ENCODE results near the gene SP3. TPM values are rescaled to one million over a fixed set of nuclear protein-coding genes. Genes with fewer than 3 reads are reported as not detected.
A peak's percentile ranks its signal among the peaks of the same experiment; 100 is the strongest.

SP3 gene
- total and polyA plus RNA-seq, 9 of the 15 experiments (the other 6 are each of a cell fraction or from before 2014, with no cell fraction given): 12.0 to 106 (median 74.9) TPM

DNA sequence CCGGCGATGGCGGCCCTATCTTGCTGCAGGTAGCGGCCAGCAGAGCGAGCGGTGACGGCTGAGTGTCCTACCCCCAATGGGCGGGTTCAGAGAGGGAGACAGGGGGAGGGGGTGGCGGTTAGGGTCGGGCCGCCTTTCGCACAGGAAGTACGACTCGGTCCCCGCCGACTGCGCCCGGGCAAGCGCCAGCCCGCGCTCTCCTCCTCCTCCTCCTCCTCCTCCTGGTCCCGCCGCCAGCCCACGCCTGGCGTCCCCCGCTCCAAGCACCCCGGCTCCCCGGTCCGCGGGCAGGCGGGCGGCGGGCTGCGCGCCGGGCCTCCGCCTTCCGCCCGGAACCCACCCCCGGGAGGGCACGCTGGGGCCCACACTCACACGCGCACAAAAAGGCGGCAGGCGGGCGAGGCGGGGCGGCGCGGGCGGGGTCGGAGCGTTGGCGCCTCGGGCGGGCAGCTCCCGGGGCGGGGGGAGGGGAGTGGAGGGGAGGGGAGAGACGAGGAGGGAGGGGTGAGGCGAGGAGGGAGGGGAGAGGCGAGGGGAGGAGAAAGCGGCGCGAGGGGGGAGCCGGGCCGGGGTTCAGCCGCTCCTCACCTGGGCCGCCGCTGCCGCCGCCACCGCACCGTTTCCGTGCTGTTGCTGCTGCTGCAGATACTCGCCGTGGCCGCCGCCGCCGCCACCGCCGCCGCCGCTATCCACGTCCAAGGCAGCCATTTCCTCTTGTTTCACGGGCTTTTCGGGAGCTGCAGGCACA lies 1.2 kb downstream of the SP3 start (continued):
- TF ChIP-seq, protein P1, sequence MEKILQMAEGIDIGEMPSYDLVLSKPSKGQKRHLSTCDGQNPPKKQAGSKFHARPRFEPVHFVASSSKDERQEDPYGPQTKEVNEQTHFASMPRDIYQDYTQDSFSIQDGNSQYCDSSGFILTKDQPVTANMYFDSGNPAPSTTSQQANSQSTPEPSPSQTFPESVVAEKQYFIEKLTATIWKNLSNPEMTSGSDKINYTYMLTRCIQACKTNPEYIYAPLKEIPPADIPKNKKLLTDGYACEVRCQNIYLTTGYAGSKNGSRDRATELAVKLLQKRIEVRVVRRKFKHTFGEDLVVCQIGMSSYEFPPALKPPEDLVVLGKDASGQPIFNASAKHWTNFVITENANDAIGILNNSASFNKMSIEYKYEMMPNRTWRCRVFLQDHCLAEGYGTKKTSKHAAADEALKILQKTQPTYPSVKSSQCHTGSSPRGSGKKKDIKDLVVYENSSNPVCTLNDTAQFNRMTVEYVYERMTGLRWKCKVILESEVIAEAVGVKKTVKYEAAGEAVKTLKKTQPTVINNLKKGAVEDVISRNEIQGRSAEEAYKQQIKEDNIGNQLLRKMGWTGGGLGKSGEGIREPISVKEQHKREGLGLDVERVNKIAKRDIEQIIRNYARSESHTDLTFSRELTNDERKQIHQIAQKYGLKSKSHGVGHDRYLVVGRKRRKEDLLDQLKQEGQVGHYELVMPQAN (IDR thresholded peaks at IDR 0.05; ENCODE audit: borderline replicate concordance): no peak
- TF ChIP-seq TEAD1 (CRISPR knock-in tag; IDR thresholded peaks at IDR 0.05) (peak in 1 of 2 experiments; percentile 91; a peak in 2 of 4 replicates), ARHGAP35 (IDR thresholded peaks at IDR 0.05; ENCODE audit: partially characterized antibody) (no peak), ZNF212 (CRISPR knock-in tag; IDR thresholded peaks at IDR 0.05) (no peak), ZC3H8 (IDR thresholded peaks at IDR 0.05) (no peak), NR3C1 (CRISPR knock-in tag; IDR thresholded peaks at IDR 0.05) (peak; percentile 91), GATAD2A (IDR thresholded peaks at IDR 0.05) (no peak), NCOA1 (IDR thresholded peaks at IDR 0.05; ENCODE audit: low read depth) (no peak)
- TF ChIP-seq, protein P2, sequence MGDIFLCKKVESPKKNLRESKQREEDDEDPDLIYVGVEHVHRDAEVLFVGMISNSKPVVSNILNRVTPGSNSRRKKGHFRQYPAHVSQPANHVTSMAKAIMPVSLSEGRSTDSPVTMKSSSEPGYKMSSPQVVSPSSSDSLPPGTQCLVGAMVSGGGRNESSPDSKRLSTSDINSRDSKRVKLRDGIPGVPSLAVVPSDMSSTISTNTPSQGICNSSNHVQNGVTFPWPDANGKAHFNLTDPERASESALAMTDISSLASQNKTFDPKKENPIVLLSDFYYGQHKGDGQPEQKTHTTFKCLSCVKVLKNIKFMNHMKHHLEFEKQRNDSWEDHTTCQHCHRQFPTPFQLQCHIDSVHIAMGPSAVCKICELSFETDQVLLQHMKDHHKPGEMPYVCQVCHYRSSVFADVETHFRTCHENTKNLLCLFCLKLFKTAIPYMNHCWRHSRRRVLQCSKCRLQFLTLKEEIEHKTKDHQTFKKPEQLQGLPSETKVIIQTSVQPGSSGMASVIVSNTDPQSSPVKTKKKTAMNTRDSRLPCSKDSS (IDR thresholded peaks at IDR 0.05; ENCODE audit: low read depth, partially characterized antibody): no peak
- TF ChIP-seq, protein P3, sequence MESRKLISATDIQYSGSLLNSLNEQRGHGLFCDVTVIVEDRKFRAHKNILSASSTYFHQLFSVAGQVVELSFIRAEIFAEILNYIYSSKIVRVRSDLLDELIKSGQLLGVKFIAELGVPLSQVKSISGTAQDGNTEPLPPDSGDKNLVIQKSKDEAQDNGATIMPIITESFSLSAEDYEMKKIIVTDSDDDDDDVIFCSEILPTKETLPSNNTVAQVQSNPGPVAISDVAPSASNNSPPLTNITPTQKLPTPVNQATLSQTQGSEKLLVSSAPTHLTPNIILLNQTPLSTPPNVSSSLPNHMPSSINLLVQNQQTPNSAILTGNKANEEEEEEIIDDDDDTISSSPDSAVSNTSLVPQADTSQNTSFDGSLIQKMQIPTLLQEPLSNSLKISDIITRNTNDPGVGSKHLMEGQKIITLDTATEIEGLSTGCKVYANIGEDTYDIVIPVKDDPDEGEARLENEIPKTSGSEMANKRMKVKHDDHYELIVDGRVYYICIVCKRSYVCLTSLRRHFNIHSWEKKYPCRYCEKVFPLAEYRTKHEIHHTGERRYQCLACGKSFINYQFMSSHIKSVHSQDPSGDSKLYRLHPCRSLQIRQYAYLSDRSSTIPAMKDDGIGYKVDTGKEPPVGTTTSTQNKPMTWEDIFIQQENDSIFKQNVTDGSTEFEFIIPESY (CRISPR knock-in tag; IDR thresholded peaks at IDR 0.05): peak; percentile 85
- TF ChIP-seq, protein P4, sequence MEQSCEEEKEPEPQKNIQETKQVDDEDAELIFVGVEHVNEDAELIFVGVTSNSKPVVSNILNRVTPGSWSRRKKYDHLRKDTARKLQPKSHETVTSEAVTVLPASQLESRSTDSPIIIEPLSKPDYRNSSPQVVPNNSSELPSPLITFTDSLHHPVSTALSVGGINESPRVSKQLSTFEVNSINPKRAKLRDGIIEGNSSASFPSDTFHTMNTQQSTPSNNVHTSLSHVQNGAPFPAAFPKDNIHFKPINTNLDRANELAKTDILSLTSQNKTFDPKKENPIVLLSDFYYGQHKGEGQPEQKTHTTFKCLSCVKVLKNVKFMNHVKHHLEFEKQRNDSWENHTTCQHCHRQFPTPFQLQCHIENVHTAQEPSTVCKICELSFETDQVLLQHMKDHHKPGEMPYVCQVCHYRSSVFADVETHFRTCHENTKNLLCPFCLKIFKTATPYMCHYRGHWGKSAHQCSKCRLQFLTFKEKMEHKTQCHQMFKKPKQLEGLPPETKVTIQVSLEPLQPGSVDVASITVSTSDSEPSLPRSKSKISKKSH (CRISPR knock-in tag; IDR thresholded peaks at IDR 0.05): no peak
- TF ChIP-seq, protein P5, sequence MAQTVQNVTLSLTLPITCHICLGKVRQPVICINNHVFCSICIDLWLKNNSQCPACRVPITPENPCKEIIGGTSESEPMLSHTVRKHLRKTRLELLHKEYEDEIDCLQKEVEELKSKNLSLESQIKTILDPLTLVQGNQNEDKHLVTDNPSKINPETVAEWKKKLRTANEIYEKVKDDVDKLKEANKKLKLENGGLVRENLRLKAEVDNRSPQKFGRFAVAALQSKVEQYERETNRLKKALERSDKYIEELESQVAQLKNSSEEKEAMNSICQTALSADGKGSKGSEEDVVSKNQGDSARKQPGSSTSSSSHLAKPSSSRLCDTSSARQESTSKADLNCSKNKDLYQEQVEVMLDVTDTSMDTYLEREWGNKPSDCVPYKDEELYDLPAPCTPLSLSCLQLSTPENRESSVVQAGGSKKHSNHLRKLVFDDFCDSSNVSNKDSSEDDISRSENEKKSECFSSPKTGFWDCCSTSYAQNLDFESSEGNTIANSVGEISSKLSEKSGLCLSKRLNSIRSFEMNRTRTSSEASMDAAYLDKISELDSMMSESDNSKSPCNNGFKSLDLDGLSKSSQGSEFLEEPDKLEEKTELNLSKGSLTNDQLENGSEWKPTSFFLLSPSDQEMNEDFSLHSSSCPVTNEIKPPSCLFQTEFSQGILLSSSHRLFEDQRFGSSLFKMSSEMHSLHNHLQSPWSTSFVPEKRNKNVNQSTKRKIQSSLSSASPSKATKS (CRISPR knock-in tag; IDR thresholded peaks at IDR 0.05): no peak
- TF ChIP-seq, protein P6, sequence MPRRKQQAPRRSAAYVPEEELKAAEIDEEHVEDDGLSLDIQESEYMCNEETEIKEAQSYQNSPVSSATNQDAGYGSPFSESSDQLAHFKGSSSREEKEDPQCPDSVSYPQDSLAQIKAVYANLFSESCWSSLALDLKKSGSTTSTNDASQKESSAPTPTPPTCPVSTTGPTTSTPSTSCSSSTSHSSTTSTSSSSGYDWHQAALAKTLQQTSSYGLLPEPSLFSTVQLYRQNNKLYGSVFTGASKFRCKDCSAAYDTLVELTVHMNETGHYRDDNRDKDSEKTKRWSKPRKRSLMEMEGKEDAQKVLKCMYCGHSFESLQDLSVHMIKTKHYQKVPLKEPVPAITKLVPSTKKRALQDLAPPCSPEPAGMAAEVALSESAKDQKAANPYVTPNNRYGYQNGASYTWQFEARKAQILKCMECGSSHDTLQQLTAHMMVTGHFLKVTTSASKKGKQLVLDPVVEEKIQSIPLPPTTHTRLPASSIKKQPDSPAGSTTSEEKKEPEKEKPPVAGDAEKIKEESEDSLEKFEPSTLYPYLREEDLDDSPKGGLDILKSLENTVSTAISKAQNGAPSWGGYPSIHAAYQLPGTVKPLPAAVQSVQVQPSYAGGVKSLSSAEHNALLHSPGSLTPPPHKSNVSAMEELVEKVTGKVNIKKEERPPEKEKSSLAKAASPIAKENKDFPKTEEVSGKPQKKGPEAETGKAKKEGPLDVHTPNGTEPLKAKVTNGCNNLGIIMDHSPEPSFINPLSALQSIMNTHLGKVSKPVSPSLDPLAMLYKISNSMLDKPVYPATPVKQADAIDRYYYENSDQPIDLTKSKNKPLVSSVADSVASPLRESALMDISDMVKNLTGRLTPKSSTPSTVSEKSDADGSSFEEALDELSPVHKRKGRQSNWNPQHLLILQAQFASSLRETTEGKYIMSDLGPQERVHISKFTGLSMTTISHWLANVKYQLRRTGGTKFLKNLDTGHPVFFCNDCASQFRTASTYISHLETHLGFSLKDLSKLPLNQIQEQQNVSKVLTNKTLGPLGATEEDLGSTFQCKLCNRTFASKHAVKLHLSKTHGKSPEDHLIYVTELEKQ (CRISPR knock-in tag; IDR thresholded peaks at IDR 0.05): no peak

Measured in K562 (cell line).